Measurements from ENCODE around the gene SERPINE1.

DNA sequence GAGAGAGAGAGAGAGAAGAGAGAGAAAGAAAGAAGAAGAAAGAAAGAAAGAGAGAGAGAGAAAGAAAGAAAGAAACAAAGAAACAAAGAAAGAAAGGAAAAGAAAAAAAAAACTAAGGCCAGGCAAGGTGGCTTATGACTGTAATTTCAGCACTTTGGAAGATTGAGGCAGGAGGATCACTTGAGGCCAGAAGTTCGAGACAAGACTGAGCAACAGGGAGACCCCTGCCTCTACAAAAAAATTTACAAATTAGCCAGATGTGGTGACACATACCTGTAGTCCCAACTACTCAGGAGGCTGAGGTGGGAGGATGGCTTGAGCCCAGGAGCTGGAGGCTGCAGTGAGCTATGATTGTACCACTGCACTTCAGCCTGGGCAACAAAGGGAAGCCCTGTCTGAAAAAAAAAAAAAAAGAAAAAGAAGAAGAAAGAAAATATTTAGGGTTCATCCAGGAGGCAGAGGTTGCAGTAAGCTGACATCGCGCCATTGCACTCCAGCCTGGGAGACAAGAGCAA lies 2.8 kb downstream of the SERPINE1 start:
- TF ChIP-seq, protein P1, sequence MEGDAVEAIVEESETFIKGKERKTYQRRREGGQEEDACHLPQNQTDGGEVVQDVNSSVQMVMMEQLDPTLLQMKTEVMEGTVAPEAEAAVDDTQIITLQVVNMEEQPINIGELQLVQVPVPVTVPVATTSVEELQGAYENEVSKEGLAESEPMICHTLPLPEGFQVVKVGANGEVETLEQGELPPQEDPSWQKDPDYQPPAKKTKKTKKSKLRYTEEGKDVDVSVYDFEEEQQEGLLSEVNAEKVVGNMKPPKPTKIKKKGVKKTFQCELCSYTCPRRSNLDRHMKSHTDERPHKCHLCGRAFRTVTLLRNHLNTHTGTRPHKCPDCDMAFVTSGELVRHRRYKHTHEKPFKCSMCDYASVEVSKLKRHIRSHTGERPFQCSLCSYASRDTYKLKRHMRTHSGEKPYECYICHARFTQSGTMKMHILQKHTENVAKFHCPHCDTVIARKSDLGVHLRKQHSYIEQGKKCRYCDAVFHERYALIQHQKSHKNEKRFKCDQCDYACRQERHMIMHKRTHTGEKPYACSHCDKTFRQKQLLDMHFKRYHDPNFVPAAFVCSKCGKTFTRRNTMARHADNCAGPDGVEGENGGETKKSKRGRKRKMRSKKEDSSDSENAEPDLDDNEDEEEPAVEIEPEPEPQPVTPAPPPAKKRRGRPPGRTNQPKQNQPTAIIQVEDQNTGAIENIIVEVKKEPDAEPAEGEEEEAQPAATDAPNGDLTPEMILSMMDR (IDR thresholded peaks at IDR 0.05; ENCODE audit: borderline replicate concordance, extremely low read depth, low read length, poor library complexity, severe bottlenecking) = no peak
- TF ChIP-seq EZH2 (IDR thresholded peaks at IDR 0.05; ENCODE audit: borderline replicate concordance, low read depth, low read length, severe bottlenecking) = no peak
